Measurements from ENCODE around the gene PCTP.

The PCTP gene

GRCh38 chr17:55760643-55761355 is 9.9 kb downstream of the PCTP start:
- no peak for DNase-seq

- no peak for DNase-seq
Measured at GRCh38 chr17:55762086-55762858, 11.4 kb downstream of the PCTP start.

GRCh38 chr17:55763856-55764255 is 13.0 kb downstream of the PCTP start:
- no peak for DNase-seq

- DNase-seq, result no peak
Measured at GRCh38 chr17:55764610-55765009, 13.8 kb downstream of the PCTP start.

- DNase-seq, result no peak
Measured at GRCh38 chr17:55765472-55765871, 14.6 kb downstream of the PCTP start.

GRCh38 chr17:55768936-55769624 is 18.2 kb downstream of the PCTP start:
- DNase-seq, result no peak

- no peak for DNase-seq
Measured at GRCh38 chr17:55769625-55770000, 18.8 kb downstream of the PCTP start.

- DNase-seq, result no peak
Measured at GRCh38 chr17:55770196-55770870, 19.5 kb downstream of the PCTP start.

GRCh38 chr17:55772086-55772485 is 21.2 kb downstream of the PCTP start:
- no peak for DNase-seq

GRCh38 chr17:55773671-55774070 is 22.8 kb downstream of the PCTP start:
- DNase-seq, result no peak

GRCh38 chr17:55774846-55775271 is 24.0 kb downstream of the PCTP start:
- DNase-seq, result no peak

GRCh38 chr17:55776271-55776670 is 25.4 kb downstream of the PCTP start:
- DNase-seq, result no peak

- no peak for DNase-seq
Measured at GRCh38 chr17:55777471-55777971, 26.7 kb downstream of the PCTP start.

GRCh38 chr17:55778389-55779118 is 27.7 kb downstream of the PCTP start:
- no peak for DNase-seq

- no peak for DNase-seq
Measured at GRCh38 chr17:55783684-55784245, 32.9 kb downstream of the PCTP start.

- DNase-seq, result no peak
Measured at GRCh38 chr17:55784666-55785065, 33.8 kb downstream of the PCTP start.

GRCh38 chr17:55785181-55785580 is 34.3 kb downstream of the PCTP start:
- DNase-seq, result no peak

- no peak for DNase-seq
Measured at GRCh38 chr17:55793272-55793671, 42.4 kb downstream of the PCTP start.

- DNase-seq, result no peak
Measured at GRCh38 chr17:55794725-55795482, 44.1 kb downstream of the PCTP start.

GRCh38 chr17:55806745-55807495 is 56.1 kb downstream of the PCTP start:
- DNase-seq, result no peak
